ENCODE results near the gene HOXD4.

Gene HOXD4

DNA sequence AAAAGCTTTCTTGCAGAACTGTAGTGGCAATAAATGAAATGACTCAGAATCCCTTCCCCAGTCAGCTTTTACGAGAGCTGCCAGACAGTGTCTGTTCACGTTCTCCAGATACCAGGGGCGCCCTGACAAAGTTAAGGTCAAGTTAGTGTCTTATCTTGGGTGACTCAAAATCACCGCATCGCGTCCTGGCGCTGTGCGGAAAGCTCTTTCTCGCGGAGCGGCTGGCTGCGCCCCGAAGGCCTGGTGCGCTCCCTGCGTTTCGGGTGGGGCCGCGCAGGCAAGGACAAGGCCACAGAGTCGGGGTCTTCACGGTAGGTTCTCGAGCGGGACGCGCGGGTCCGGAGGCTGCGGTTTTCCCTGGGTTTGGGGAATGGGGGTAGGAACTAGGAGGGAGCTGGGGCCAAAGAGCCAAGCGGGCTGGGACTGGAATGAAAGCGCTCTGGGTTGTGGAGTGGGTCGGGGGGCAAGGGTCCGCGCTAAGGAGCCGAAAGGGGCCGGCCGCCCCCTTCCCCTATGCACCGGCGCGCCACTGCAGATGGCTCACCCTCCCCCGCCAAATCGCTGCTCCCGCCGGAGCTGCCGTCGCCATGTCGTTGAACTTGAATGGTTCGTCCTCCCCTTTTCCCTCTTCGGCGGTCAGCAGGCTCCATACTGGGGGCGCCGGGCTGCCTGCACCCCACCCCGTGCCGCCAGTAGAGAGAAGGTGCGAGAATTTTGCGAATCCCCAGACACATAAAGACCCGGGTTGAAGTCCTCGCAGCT, 46.9 kb upstream of the HOXD4 start:
- TF ChIP-seq, protein P1, sequence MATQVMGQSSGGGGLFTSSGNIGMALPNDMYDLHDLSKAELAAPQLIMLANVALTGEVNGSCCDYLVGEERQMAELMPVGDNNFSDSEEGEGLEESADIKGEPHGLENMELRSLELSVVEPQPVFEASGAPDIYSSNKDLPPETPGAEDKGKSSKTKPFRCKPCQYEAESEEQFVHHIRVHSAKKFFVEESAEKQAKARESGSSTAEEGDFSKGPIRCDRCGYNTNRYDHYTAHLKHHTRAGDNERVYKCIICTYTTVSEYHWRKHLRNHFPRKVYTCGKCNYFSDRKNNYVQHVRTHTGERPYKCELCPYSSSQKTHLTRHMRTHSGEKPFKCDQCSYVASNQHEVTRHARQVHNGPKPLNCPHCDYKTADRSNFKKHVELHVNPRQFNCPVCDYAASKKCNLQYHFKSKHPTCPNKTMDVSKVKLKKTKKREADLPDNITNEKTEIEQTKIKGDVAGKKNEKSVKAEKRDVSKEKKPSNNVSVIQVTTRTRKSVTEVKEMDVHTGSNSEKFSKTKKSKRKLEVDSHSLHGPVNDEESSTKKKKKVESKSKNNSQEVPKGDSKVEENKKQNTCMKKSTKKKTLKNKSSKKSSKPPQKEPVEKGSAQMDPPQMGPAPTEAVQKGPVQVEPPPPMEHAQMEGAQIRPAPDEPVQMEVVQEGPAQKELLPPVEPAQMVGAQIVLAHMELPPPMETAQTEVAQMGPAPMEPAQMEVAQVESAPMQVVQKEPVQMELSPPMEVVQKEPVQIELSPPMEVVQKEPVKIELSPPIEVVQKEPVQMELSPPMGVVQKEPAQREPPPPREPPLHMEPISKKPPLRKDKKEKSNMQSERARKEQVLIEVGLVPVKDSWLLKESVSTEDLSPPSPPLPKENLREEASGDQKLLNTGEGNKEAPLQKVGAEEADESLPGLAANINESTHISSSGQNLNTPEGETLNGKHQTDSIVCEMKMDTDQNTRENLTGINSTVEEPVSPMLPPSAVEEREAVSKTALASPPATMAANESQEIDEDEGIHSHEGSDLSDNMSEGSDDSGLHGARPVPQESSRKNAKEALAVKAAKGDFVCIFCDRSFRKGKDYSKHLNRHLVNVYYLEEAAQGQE (IDR thresholded peaks at IDR 0.05; ENCODE audit: insufficient read depth in 1 of 2, low read depth in 2 of 2, low read length in 2 of 2): no peak
- TF ChIP-seq FOXP2 (optimal IDR thresholded peaks at IDR 0.05; ENCODE audit: borderline replicate concordance, extremely low read depth, extremely low read length, insufficient read depth) (no peak), SIN3A (IDR thresholded peaks at IDR 0.05; ENCODE audit: borderline replicate concordance, insufficient read depth, low read length) (no peak), POLR2AphosphoS5 (IDR thresholded peaks at IDR 0.05; ENCODE audit: low read depth, low read length) (no peak), TAF1 (IDR thresholded peaks at IDR 0.05; ENCODE audit: borderline replicate concordance, insufficient read depth, low read length) (no peak)

DNA sequence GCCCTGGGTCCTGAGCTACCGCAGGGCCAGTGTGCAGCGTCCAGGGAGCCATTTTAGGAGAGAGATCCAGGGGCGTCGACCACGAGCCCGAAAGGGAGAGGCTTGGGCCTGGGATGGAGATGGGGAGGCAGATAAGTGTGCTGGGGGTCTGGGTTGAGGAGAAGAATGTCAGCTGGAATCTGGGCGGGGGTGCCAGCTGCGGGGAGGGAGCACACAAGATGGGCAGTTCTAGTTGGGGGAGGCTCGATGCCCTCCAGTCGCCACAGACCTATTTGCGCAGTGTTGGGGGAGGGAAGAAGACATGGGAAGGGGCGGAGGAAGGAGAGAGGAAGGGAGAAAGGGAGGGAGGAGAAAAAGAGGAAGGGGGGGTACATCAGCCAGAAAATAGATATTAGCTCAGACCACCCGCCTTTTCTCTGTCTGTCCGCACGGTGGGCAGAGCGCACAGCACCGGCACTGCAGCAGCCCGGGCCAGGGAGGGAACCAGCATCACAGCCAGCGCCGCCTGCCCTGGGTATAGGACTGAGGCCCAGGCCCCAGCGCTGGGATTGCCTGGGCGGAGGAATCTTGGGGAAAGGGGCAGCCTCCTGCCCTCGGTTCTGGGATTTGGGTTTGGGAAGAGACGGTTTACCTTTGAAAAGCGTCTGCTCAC, 46.1 kb upstream of the HOXD4 start:
- TF ChIP-seq SIN3A (IDR thresholded peaks at IDR 0.05; ENCODE audit: borderline replicate concordance, insufficient read depth, low read length) (no peak), FOXP2 (optimal IDR thresholded peaks at IDR 0.05; ENCODE audit: borderline replicate concordance, extremely low read depth, extremely low read length, insufficient read depth) (no peak)
- TF ChIP-seq, protein P1 (IDR thresholded peaks at IDR 0.05; ENCODE audit: insufficient read depth in 1 of 2, low read depth in 2 of 2, low read length in 2 of 2): no peak

DNA sequence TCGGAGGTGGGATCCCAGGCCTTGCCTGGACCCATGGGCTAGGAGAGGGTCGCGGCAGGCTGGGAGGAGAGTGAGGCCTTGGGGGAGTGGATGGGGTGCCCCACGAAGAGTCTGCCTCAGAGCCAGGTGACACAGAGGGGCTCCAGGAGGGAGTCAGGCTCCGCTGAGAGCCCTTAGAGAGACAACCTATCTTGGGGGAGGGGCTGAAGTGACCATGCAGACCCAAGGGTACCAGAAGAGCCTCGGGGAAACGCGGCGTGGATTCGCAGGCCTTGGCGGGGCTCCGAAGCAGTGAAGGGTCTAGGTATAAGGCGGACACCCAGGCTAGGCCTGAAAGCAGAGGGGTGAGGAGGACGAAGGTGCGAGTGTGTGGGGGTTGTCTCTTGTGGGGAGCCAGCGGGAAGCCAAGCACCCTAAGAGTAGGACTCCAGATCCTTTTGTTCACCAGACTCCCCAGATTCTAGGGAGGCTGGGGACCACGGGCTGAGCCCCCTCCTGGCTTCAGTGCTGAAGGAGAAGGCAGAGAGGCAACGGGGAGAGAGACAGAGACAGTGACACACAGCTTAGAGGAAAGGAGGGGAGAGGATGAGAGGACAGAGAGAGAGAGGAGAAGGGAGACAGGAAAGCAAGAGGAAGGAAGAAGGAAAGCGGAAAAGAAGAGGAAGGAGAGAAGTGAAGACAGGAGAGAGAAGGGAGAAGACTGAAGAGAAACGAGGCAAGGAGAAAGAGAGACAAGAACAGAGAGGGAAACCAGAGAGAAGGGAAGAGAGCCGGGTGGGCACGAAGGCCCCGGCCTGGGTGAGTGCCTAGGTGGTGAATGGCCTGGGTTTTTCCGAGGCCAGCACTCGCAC, 45.4 kb upstream of the HOXD4 start:
- TF ChIP-seq FOXP2 (optimal IDR thresholded peaks at IDR 0.05; ENCODE audit: borderline replicate concordance, extremely low read depth, extremely low read length, insufficient read depth) (no peak), TAF1 (IDR thresholded peaks at IDR 0.05; ENCODE audit: borderline replicate concordance, insufficient read depth, low read length) (no peak), POLR2AphosphoS5 (IDR thresholded peaks at IDR 0.05; ENCODE audit: low read depth, low read length) (no peak), SIN3A (IDR thresholded peaks at IDR 0.05; ENCODE audit: borderline replicate concordance, insufficient read depth, low read length) (no peak)
- TF ChIP-seq, protein P1 (IDR thresholded peaks at IDR 0.05; ENCODE audit: insufficient read depth in 1 of 2, low read depth in 2 of 2, low read length in 2 of 2): no peak

DNA sequence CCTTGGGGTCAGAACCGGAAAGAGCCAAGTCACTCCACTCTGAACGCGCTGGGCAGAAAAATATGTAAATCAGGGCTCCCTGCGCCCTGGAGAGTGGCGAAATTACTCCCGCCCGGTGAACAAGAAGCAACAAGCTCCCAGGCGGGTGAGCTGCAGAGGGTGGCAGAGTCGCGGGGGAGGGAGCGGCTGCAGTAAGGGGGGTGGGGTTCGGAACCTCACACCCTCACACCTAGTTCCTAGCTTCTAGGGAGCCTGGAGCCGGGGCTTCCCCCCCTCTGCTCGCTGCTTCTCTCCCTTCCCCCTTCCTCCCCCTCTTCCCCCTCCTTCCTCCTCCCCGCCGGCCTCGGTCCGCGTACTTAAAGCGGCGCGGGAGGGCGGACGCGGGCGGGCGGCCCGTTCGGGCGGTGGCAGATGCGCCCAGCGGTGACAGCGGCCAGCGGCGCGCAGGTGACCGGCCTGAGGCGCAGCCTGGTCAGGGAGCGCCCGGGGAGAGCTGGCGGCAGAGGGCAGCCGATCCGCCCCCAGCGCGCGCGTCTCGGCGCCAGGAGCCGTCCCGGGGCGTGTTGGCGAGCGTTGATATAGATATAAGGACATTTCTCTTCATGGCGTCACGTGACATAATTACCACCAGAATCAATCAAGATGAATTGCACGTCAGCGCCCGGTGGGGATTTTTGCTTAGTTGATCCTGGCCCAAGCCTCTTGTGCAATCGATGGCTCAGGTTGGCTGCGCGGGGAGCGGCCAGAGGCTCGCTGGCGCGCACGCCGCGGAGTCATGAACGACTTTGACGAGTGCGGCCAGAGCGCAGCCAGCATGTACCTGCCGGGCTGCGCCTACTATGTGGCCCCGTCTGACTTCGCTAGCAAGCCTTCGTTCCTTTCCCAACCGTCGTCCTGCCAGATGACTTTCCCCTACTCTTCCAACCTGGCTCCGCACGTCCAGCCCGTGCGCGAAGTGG, 44.5 kb upstream of the HOXD4 start, which contains the start of gene HOXD11:
HOXD11 (plus strand) TSS at position 700 of the 959 bp plus-strand sequence; CDS start at position 776, 76 bp downstream.
- TF ChIP-seq, protein P1 (IDR thresholded peaks at IDR 0.05; ENCODE audit: insufficient read depth in 1 of 2, low read depth in 2 of 2, low read length in 2 of 2): no peak
- TF ChIP-seq SIN3A (IDR thresholded peaks at IDR 0.05; ENCODE audit: borderline replicate concordance, insufficient read depth, low read length): no peak
